Loucy (cell line): ENCODE data around the gene CAST.

ENCODE experiments used
- H2AFZ ChIP-seq: fragments of 200-600 bp; sonication (generic); 2 replicates; pipeline ENCODE4 v1.6.0; 2016; ENCODE audit warnings: antibody characterized with exemption, mild to moderate bottlenecking, low read length, moderate library complexity
- H3F3A ChIP-seq: fragments of 200-600 bp; 2 replicates; pipeline ENCODE4 v1.6.0; 2016; ENCODE audit warnings: antibody characterized with exemption, low read depth, mild to moderate bottlenecking
- H3K27me3 ChIP-seq: fragments of 200-600 bp; sonication (generic); 2 replicates; pipeline ENCODE4 v1.6.1; 2014; ENCODE audit warnings: low read length, mild to moderate bottlenecking; ENCODE audit not compliant: insufficient read depth, poor library complexity, severe bottlenecking
- H3K36me3 ChIP-seq: fragments of 200-600 bp; sonication (generic); 2 replicates; pipeline ENCODE4 v1.6.1; 2016; ENCODE audit warnings: low read length; ENCODE audit not compliant: insufficient read depth
- H3K4me1 ChIP-seq: fragments of 200-600 bp; sonication (generic); 2 replicates; pipeline ENCODE4 v1.5.1; 2014; ENCODE audit warnings: low read length, mild to moderate bottlenecking; ENCODE audit not compliant: insufficient read depth, poor library complexity, severe bottlenecking
- H3K4me2 ChIP-seq: fragments of 200-600 bp; sonication (generic); 2 replicates; pipeline ENCODE4 v1.6.0; 2014; ENCODE audit warnings: antibody characterized with exemption, low read length, low read depth, mild to moderate bottlenecking; ENCODE audit not compliant: poor library complexity, severe bottlenecking
- H3K4me3 ChIP-seq: fragments of 200-600 bp; sonication (generic); 2 replicates; pipeline ENCODE4 v1.5.1; 2014; ENCODE audit warnings: low read length, mild to moderate bottlenecking, mixed read lengths; ENCODE audit not compliant: poor library complexity, severe bottlenecking
- H3K79me2 ChIP-seq: fragments of 200-600 bp; sonication (generic); 2 replicates; pipeline ENCODE4 v1.6.1; 2014; ENCODE audit warnings: low read length; ENCODE audit not compliant: insufficient read depth
- H3K9ac ChIP-seq: fragments of 200-600 bp; sonication (generic); 2 replicates; pipeline ENCODE4 v1.6.0; 2014; ENCODE audit warnings: mild to moderate bottlenecking, low read depth, low read length, moderate library complexity; ENCODE audit not compliant: poor library complexity, severe bottlenecking
- H3K9me2 ChIP-seq: fragments of 200-600 bp; sonication (generic); replicated peaks from 2 replicates; pipeline ENCODE4 v1.6.1; 2016; ENCODE audit warnings: low read depth, low read length, mixed read lengths
- H3K9me3 ChIP-seq: fragments of 200-600 bp; sonication (generic); 2 replicates; pipeline ENCODE4 v1.6.1; 2014; ENCODE audit warnings: mild to moderate bottlenecking, antibody characterized with exemption, low read length, low read depth; ENCODE audit not compliant: insufficient read depth
- H4K20me1 ChIP-seq: fragments of 200-600 bp; sonication (generic); 2 replicates; pipeline ENCODE4 v1.6.0; 2014; ENCODE audit warnings: antibody characterized with exemption, low read length, mild to moderate bottlenecking; ENCODE audit not compliant: insufficient read depth, poor library complexity, severe bottlenecking
- CTCF ChIP-seq: fragments of 200-600 bp; sonication (generic); conservative IDR thresholded peaks from 2 replicates; pipeline ENCODE4 v1.5.1; 2014; ENCODE audit warnings: mild to moderate bottlenecking, antibody characterized with exemption, low read length
- EZH2phosphoT487 ChIP-seq: fragments of 200-600 bp; IDR thresholded peaks from 2 replicates; pipeline ENCODE4 v1.6.1; 2018; ENCODE audit warnings: antibody characterized with exemption, mild to moderate bottlenecking, moderate library complexity, borderline replicate concordance

CAST gene

DNA sequence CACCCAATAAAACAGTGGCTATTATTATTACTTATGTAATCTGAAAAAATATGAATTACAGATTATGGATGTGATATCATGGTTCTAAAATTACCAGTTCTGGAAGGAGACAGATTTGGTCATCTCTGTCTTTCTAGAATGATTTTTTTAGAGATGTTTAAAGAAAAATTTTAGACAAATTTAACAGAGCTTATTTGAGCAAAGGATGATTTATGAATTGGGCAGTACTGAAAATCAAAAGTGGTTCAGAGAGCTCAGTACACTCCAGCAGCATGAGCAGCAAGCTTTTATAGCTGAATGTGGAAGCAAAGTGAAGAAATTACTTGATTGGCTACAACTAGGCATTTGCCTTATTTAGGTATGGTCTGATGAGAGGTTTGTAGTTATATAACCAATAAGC is 11.0 kb downstream of the CAST start:
- Histone ChIP-seq H3K9me3 (no peaks in the 10 kb centered on the region), H3K9me2 (no peaks in the 10 kb centered on the region), H3K79me2 (peaks cover 21% of the 10 kb centered on the region; the same call in 1 of the 2 replicates), H3F3A (no peaks in the 10 kb centered on the region; the same call in 1 of the 2 replicates), H3K36me3 (no peaks in the 10 kb centered on the region), H4K20me1 (no peaks in the 10 kb centered on the region), H3K4me1 (peaks cover 9% of the 10 kb centered on the region), H2AFZ (no peak overlapping the region), H3K4me2 (no peak overlapping the region), H3K4me3 (no peak overlapping the region), H3K9ac (no peak overlapping the region), H3K27me3 (no peaks in the 10 kb centered on the region)
- TF ChIP-seq CTCF (no peak), EZH2phosphoT487 (no peak)

- no peaks in the 10 kb centered on the region for H3K27me3 ChIP-seq
- H3K79me2 ChIP-seq = peaks cover 10% of the 10 kb centered on the region; the same call in 1 of the 2 replicates
- H3K9me3 ChIP-seq = no peaks in the 10 kb centered on the region
- no peak for TF ChIP-seq CTCF
- TF ChIP-seq EZH2phosphoT487 = no peak
- no peaks in the 10 kb centered on the region; the same call in 1 of the 2 replicates for H3F3A ChIP-seq
- no peak overlapping the region for H2AFZ ChIP-seq
- no peaks in the 10 kb centered on the region for H4K20me1 ChIP-seq
- H3K9me2 ChIP-seq = no peaks in the 10 kb centered on the region
- H3K4me1 ChIP-seq = no peaks in the 10 kb centered on the region
- no peak overlapping the region for H3K4me2 ChIP-seq
- H3K9ac ChIP-seq = no peak overlapping the region
- no peak overlapping the region for H3K4me3 ChIP-seq
- H3K36me3 ChIP-seq = no peaks in the 10 kb centered on the region
Observed at GRCh38 chr5:96675882-96676281, 13.7 kb downstream of the CAST start.

GRCh38 chr5:96677496-96677895 is 15.3 kb downstream of the CAST start:
- Histone ChIP-seq H3F3A (no peaks in the 10 kb centered on the region; the same call in 1 of the 2 replicates), H3K9ac (no peak overlapping the region), H3K79me2 (no peaks in the 10 kb centered on the region), H3K27me3 (no peaks in the 10 kb centered on the region), H3K36me3 (no peaks in the 10 kb centered on the region), H3K4me2 (no peak overlapping the region), H2AFZ (no peak overlapping the region), H3K9me2 (no peaks in the 10 kb centered on the region), H4K20me1 (no peaks in the 10 kb centered on the region), H3K4me1 (no peaks in the 10 kb centered on the region), H3K9me3 (no peaks in the 10 kb centered on the region), H3K4me3 (no peak overlapping the region)
- no peak for TF ChIP-seq CTCF
- no peak for TF ChIP-seq EZH2phosphoT487
